Measurements from ENCODE around the gene NFATC1. TPM values are rescaled to one million over a fixed set of nuclear protein-coding genes. Genes with fewer than 3 reads are reported as not detected.

The NFATC1 gene
- total RNA-seq, 4 donors from 2014 or later, result 5.3 to 19.1 (median 11.8) TPM

DNA sequence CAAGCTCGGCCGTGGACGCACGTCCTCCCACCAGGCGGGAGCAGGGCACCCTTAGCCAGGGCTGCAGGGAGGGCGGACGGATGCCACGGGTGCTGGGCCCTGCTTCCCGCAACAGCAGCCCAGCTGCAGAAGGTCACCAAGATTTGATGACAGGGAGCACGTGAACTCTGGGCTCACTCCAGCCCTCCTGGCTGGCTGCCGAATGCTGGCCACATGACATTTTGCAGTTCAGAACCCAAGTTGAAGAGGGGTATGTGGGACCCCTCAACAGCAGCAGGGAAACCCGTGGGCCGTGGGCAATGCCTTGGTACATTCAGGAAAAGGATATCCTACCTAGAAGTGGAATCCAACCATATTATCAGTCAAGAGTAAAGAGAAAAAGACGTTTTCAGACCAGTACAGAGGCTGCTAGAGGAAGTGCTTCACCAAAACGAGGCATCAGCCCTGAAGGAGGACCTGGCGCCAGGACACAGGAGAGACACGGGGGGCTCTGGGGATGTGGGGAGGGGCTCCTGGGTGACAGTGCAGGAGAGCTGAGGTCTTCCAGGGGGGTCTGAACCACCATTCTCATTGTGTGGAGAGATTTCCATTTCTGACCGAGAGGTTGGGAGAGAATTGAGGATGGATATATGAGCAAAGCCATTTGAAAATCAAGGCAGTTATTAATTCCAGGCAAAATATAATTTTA, 176.5 kb downstream of the NFATC1 start:
- TF ChIP-seq POLR2AphosphoS5 (IDR thresholded peaks at IDR 0.05), result no peak
- TF ChIP-seq EP300 (IDR thresholded peaks at IDR 0.05; ENCODE audit: low read depth), result no peak
- H3K36me3 ChIP-seq, result no peaks in the 10 kb centered on the region
- H3K27ac ChIP-seq, result no peak overlapping the region
- intact Hi-C loops (cut with DNase I; ENCODE audit: low total_unique reads), result no loop called here
- H3K4me3 ChIP-seq, result no peak overlapping the region
- H3K9me3 ChIP-seq, result peaks cover 0 to 13% of the 10 kb centered on the region in 2 donors
- DNase-seq, result no peak
- peaks cover 7% of the 10 kb centered on the region for H3K27me3 ChIP-seq
- H3K4me1 ChIP-seq, result peaks cover 8 to 18% (median 9%) of the 10 kb centered on the region in 4 donors
- WGBS, 2 donors (ENCODE audit: low coverage in 1 of 2), result 72 to 85% methylated on average over 4 to 18 of the region's 18 CpGs
- in situ Hi-C loops (cut with MboI; ENCODE audit: low pct_ligation_motif_present in 1 of 4, low pct_unique_long_range_greater_than_20kb in 1 of 4, low sequenced_read_pairs in 3 of 4), result no loop called here

DNA sequence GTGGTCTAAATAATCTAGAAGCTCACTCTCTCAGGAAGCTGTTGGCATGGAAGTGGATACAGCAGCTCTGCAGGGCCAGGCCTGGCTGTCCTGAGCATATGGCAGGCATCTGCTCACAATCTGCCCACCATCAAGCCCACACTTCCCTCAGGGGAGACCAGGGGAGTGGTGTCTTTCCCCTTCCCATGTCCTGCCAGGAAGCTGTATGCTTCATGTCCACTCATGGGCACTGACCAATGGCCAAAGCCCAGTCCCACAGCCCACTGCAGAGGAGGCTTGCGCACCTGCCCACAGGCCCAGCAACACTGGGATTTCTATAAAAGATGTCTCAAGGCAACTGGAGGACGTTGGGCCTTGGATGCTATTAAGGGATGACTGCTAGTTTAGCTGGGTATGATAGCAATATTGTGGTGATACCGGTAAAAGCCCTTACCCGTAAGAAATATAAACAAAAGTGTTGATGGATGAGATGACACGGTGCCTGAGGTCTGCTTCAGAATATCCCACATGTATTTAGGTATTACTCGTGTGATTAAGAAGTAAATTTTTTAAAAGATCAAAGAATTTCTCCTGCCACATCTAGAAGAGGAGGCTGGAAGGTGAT, 177.2 kb downstream of the NFATC1 start:
- Histone ChIP-seq H3K27me3 (peaks cover under 1% of the 10 kb centered on the region), H3K9me3 (peaks cover 0 to 13% of the 10 kb centered on the region in 2 donors), H3K27ac (no peak overlapping the region), H3K4me3 (no peak overlapping the region), H3K4me1 (peaks cover 12 to 26% (median 14%) of the 10 kb centered on the region in 4 donors), H3K36me3 (no peaks in the 10 kb centered on the region)
- TF ChIP-seq, protein P1, sequence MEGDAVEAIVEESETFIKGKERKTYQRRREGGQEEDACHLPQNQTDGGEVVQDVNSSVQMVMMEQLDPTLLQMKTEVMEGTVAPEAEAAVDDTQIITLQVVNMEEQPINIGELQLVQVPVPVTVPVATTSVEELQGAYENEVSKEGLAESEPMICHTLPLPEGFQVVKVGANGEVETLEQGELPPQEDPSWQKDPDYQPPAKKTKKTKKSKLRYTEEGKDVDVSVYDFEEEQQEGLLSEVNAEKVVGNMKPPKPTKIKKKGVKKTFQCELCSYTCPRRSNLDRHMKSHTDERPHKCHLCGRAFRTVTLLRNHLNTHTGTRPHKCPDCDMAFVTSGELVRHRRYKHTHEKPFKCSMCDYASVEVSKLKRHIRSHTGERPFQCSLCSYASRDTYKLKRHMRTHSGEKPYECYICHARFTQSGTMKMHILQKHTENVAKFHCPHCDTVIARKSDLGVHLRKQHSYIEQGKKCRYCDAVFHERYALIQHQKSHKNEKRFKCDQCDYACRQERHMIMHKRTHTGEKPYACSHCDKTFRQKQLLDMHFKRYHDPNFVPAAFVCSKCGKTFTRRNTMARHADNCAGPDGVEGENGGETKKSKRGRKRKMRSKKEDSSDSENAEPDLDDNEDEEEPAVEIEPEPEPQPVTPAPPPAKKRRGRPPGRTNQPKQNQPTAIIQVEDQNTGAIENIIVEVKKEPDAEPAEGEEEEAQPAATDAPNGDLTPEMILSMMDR (IDR thresholded peaks at IDR 0.05), result no peak
- TF ChIP-seq EP300 (IDR thresholded peaks at IDR 0.05; ENCODE audit: low read depth), result no peak
- no peak for TF ChIP-seq POLR2AphosphoS5 (IDR thresholded peaks at IDR 0.05)
- no peak for TF ChIP-seq POLR2A (IDR thresholded peaks at IDR 0.05)
- 83 to 89% methylated on average over 6 of the region's 6 CpGs for WGBS, 2 donors (ENCODE audit: low coverage in 1 of 2)
- in situ Hi-C loops (cut with MboI; ENCODE audit: low pct_ligation_motif_present in 1 of 4, low pct_unique_long_range_greater_than_20kb in 1 of 4, low sequenced_read_pairs in 3 of 4), result no loop called here
- intact Hi-C loops (cut with DNase I; ENCODE audit: low total_unique reads), result no loop called here
- DNase-seq, result no peak

DNA sequence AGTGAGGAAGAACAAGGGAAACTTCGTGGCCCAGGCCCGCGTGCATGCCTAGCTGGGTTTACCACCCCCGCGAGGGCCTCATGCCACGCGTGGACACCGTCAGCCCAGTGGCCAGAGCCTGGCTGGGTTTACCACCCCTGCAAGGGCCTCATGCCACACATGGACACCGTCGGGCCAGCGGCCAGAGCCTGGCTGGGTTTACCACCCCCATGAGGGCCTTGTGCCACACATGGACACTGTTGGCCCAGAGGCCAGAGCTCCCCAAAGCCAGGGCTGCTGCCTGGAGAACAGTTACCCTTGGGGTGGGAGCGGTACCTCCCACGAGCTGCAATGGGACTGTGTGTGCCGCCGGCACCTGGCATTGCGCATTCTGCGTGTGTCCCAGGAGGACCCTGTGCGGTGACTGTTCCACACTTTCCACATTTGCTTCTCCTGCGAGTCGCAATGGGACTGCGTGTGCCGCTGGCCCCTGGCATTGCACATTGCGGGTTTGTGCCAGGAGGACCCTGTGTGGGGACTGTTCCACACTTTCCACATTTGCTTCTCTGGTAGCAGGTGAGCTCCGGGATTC, 178.3 kb downstream of the NFATC1 start:
- no peak overlapping the region for H3K4me3 ChIP-seq
- no peak overlapping the region for H3K27ac ChIP-seq
- intact Hi-C loops (cut with DNase I; ENCODE audit: low total_unique reads) (no loop called here), in situ Hi-C loops (cut with MboI; ENCODE audit: low pct_ligation_motif_present in 1 of 4, low pct_unique_long_range_greater_than_20kb in 1 of 4, low sequenced_read_pairs in 3 of 4) (no loop called here)
- peaks cover 0 to 13% of the 10 kb centered on the region in 2 donors for H3K9me3 ChIP-seq
- no peaks in the 10 kb centered on the region for H3K27me3 ChIP-seq
- peak; percentile 6 for DNase-seq
- 93 to 99% methylated on average over 10 to 24 of the region's 24 CpGs for WGBS, 2 donors (ENCODE audit: low coverage in 1 of 2)
- TF ChIP-seq POLR2AphosphoS5 (IDR thresholded peaks at IDR 0.05) (no peak), EP300 (IDR thresholded peaks at IDR 0.05; ENCODE audit: low read depth) (no peak), POLR2A (IDR thresholded peaks at IDR 0.05) (no peak)
- TF ChIP-seq, protein P1 (IDR thresholded peaks at IDR 0.05), result no peak
- H3K36me3 ChIP-seq, result no peaks in the 10 kb centered on the region
- H3K4me1 ChIP-seq, result peaks cover 12 to 28% (median 16%) of the 10 kb centered on the region in 4 donors

DNA sequence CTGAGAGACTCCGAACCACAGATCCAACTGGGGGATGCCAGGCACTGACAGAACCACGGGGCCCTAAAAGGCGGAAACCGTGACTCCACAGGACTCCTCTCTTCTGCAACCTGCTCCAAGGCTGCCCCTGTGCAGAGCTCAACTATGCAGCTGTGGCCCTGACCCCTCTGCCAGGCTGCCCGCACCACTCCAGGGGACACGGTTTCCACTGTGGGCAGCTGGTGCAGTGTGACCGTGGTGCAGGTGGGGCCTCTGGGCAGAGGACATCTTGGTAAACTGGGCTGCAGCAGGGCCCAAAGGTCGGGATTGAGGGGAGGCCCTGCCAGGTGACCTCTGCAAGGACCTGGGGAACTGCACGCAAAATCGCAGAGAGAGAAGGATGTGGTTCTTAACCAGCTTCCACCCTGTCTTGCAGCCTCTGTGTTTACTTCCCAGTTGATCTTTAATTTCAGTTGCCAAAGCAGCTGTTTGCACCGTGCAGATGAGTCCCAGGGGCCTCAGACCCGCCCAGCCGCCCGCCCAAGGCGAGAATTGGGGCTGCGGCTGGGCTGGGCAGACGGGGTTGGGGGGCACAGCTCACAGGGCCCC, 179.3 kb downstream of the NFATC1 start:
- Histone ChIP-seq H3K27me3 (no peaks in the 10 kb centered on the region), H3K4me1 (peaks cover 12 to 28% (median 16%) of the 10 kb centered on the region in 4 donors), H3K4me3 (no peak overlapping the region), H3K36me3 (no peaks in the 10 kb centered on the region), H3K27ac (no peak overlapping the region), H3K9me3 (peaks cover 0 to 13% of the 10 kb centered on the region in 2 donors)
- in situ Hi-C loops (cut with MboI; ENCODE audit: low pct_ligation_motif_present in 1 of 4, low pct_unique_long_range_greater_than_20kb in 1 of 4, low sequenced_read_pairs in 3 of 4) (no loop called here), intact Hi-C loops (cut with DNase I; ENCODE audit: low total_unique reads) (loop anchor here (1.0 kb wide), 1 partner anchor 46 kb away; no protein-coding TSS in a partner anchor)
- no peak for TF ChIP-seq POLR2AphosphoS5 (IDR thresholded peaks at IDR 0.05)
- TF ChIP-seq EP300 (IDR thresholded peaks at IDR 0.05; ENCODE audit: low read depth), result no peak
- TF ChIP-seq, protein P1 (IDR thresholded peaks at IDR 0.05), result no peak
- no peak for TF ChIP-seq POLR2A (IDR thresholded peaks at IDR 0.05)
- WGBS, 2 donors (ENCODE audit: low coverage in 1 of 2), result 57 to 62% methylated on average over 3 to 17 of the region's 17 CpGs
- peak; percentile 8 for DNase-seq

Measured in transverse colon (tissue), 4 donors.